Measurements from ENCODE around the gene PRSS36. TPM values are rescaled to one million over a fixed set of nuclear protein-coding genes. Genes with fewer than 3 reads are reported as not detected.
A peak's percentile ranks its signal among the peaks of the same experiment; 100 is the strongest.
"Not testable (repeated sequence)": the region's sequence is repeated elsewhere in the genome, so short reads cannot be mapped to it uniquely, and the experiment has no call there.

The PRSS36 gene
- total RNA-seq, 1 donor from 2014 or later = 2.0 TPM

GRCh38 chr16:31147574-31147973 is 2.3 kb downstream of the PRSS36 start:
- no peak overlapping the region for H3K27ac Mint-ChIP-seq
- H3K27me3 Mint-ChIP-seq = peaks cover 37% of the 10 kb centered on the region
- H3K4me1 Mint-ChIP-seq (ENCODE audit: unreplicated experiment) = no peaks in the 10 kb centered on the region
- H3K4me3 Mint-ChIP-seq = peak overlapping the region; percentile 78
- DNase-seq (ENCODE audit: extremely low spot score, unreplicated experiment) = no peak
- no peaks in the 10 kb centered on the region for H3K9me3 Mint-ChIP-seq
- TF ChIP-seq CTCF (conservative IDR thresholded peaks at IDR 0.05) = no peak
- no peaks in the 10 kb centered on the region for H3K36me3 Mint-ChIP-seq

GRCh38 chr16:31145398-31145990 is 4.4 kb downstream of the PRSS36 start:
- TF ChIP-seq CTCF (conservative IDR thresholded peaks at IDR 0.05) = no peak
- H3K36me3 Mint-ChIP-seq = no peaks in the 10 kb centered on the region
- peaks cover 9% of the 10 kb centered on the region for H3K4me1 Mint-ChIP-seq (ENCODE audit: unreplicated experiment)
- H3K27ac Mint-ChIP-seq = no peak overlapping the region
- H3K4me3 Mint-ChIP-seq = no peak overlapping the region
- peaks cover 37% of the 10 kb centered on the region for H3K27me3 Mint-ChIP-seq
- no peak for DNase-seq (ENCODE audit: extremely low spot score, unreplicated experiment)
- H3K9me3 Mint-ChIP-seq = no peaks in the 10 kb centered on the region

- not testable (repeated sequence) for H3K36me3 Mint-ChIP-seq; H3K9me3 Mint-ChIP-seq; H3K4me1 Mint-ChIP-seq (ENCODE audit: unreplicated experiment); H3K27ac Mint-ChIP-seq; DNase-seq (ENCODE audit: extremely low spot score, unreplicated experiment); H3K4me3 Mint-ChIP-seq
- peaks cover 29% of the 10 kb centered on the region for H3K27me3 Mint-ChIP-seq
These were observed 5.4 kb downstream of the PRSS36 start for GRCh38 chr16:31144418-31144817.

GRCh38 chr16:31143694-31144148 is 6.1 kb downstream of the PRSS36 start:
- Mint-ChIP-seq H3K9me3 (no peaks in the 10 kb centered on the region), H3K4me3 (peak overlapping the region; percentile 70), H3K36me3 (no peaks in the 10 kb centered on the region), H3K27ac (no peak overlapping the region), H3K4me1 (ENCODE audit: unreplicated experiment) (peaks cover 9% of the 10 kb centered on the region), H3K27me3 (peaks cover 25% of the 10 kb centered on the region)
- no peak for TF ChIP-seq CTCF (conservative IDR thresholded peaks at IDR 0.05)
- DNase-seq (ENCODE audit: extremely low spot score, unreplicated experiment) = no peak

- H3K4me3 Mint-ChIP-seq = peak overlapping the region; percentile 70
- no peaks in the 10 kb centered on the region for H3K9me3 Mint-ChIP-seq
- no peaks in the 10 kb centered on the region for H3K36me3 Mint-ChIP-seq
- no peak for TF ChIP-seq CTCF (conservative IDR thresholded peaks at IDR 0.05)
- H3K27me3 Mint-ChIP-seq = peaks cover 22% of the 10 kb centered on the region
- peaks cover 9% of the 10 kb centered on the region for H3K4me1 Mint-ChIP-seq (ENCODE audit: unreplicated experiment)
- no peak overlapping the region for H3K27ac Mint-ChIP-seq
- no peak for DNase-seq (ENCODE audit: extremely low spot score, unreplicated experiment)
These were observed 6.7 kb downstream of the PRSS36 start for GRCh38 chr16:31143011-31143693.

All from type B pancreatic cell (in vitro differentiated cells).